HG03025 (cell line): Measurements from ENCODE around the gene PRPSAP1.
"Not testable (repeated sequence)": the region's sequence is repeated elsewhere in the genome, so short reads cannot be mapped to it uniquely, and the experiment has no call there.

Experiments used
- ATAC-seq: cut with Tn5 transposase; IDR thresholded peaks from one replicate; pipeline ENCODE4 v1.9.1; 2021; ENCODE audit warnings: mild to moderate bottlenecking, moderate library complexity; ENCODE audit not compliant: unreplicated experiment, low FRiP score

The PRPSAP1 gene

GRCh38 chr17:76331083-76331482 is 22.6 kb downstream of the PRPSAP1 start:
- ATAC-seq, result no peak

GRCh38 chr17:76329664-76330063 is 24.1 kb downstream of the PRPSAP1 start:
- ATAC-seq, result no peak

- no peak for ATAC-seq
These were observed 26.0 kb downstream of the PRPSAP1 start for GRCh38 chr17:76327696-76328095.

GRCh38 chr17:76326306-76326705 is 27.4 kb downstream of the PRPSAP1 start:
- no peak for ATAC-seq

- no peak for ATAC-seq
These were observed 35.1 kb downstream of the PRPSAP1 start for GRCh38 chr17:76318586-76318985.

- ATAC-seq, result no peak
These were observed 36.2 kb downstream of the PRPSAP1 start for GRCh38 chr17:76317535-76317934.

- no peak for ATAC-seq
These were observed 39.1 kb downstream of the PRPSAP1 start for GRCh38 chr17:76314392-76315227.

- ATAC-seq, result no peak
These were observed 41.0 kb downstream of the PRPSAP1 start for GRCh38 chr17:76312735-76313134.

- no peak for ATAC-seq
These were observed 44.3 kb downstream of the PRPSAP1 start for GRCh38 chr17:76309461-76309860.

- ATAC-seq, result no peak
These were observed 45.8 kb downstream of the PRPSAP1 start, which contains the start of gene QRICH2 for GRCh38 chr17:76307966-76308338. Gene QRICH2, minus strand, starts transcription at chr17:76308276. Its CDS starts 278 bp downstream, at chr17:76307998.

GRCh38 chr17:76307299-76307965 is 46.3 kb downstream of the PRPSAP1 start:
- ATAC-seq, result no peak

- ATAC-seq, result not testable (repeated sequence)
These were observed 48.6 kb downstream of the PRPSAP1 start for GRCh38 chr17:76305135-76305454.

- ATAC-seq, result no peak
These were observed 49.2 kb downstream of the PRPSAP1 start for GRCh38 chr17:76304226-76305134.

- no peak for ATAC-seq
These were observed 56.3 kb downstream of the PRPSAP1 start for GRCh38 chr17:76297436-76297835.

GRCh38 chr17:76296889-76297288 is 56.8 kb downstream of the PRPSAP1 start:
- no peak for ATAC-seq

- ATAC-seq, result no peak
These were observed 57.5 kb downstream of the PRPSAP1 start for GRCh38 chr17:76296186-76296585.

- ATAC-seq, result no peak
These were observed 60.6 kb downstream of the PRPSAP1 start for GRCh38 chr17:76293106-76293505.

GRCh38 chr17:76292567-76292966 is 61.1 kb downstream of the PRPSAP1 start:
- ATAC-seq, result no peak

GRCh38 chr17:76281573-76282371 is 71.9 kb downstream of the PRPSAP1 start:
- ATAC-seq, result no peak

GRCh38 chr17:76280650-76281049 is 73.1 kb downstream of the PRPSAP1 start:
- no peak for ATAC-seq
